Liver (tissue), 9 donors: ENCODE data around the gene SIRT7. TPM values are rescaled to one million over a fixed set of nuclear protein-coding genes. Genes with fewer than 3 reads are reported as not detected.
A peak's percentile ranks its signal among the peaks of the same experiment; 100 is the strongest.

Source experiments
- DNase-seq: peaks from one replicate; pipeline ENCODE4 v3.0.0-alpha.2; 2017; ENCODE audit warnings: low spot score
- H3K27ac ChIP-seq, 2 donors: one replicate each; pipeline ENCODE4 v1.7.0; 2013; ENCODE audit warnings: inconsistent platforms in 2 of 2, low read length in 2 of 2, control low read depth in 1 of 2, low read depth in 1 of 2, mild to moderate bottlenecking in 1 of 2
- H3K27me3 ChIP-seq, 4 donors: one replicate each; pipeline versions ENCODE4 v1.6.1 to v1.7.0; 2013; ENCODE audit warnings: low read length in 3 of 4, inconsistent platforms in 1 of 4, mild to moderate bottlenecking in 1 of 4, moderate library complexity in 1 of 4; ENCODE audit not compliant: control insufficient read depth in 4 of 4, insufficient read depth in 4 of 4
- H3K36me3 ChIP-seq, 4 donors: one replicate each; pipeline versions ENCODE4 v1.6.1 to v1.7.0; 2013; ENCODE audit warnings: low read length in 3 of 4, mild to moderate bottlenecking in 3 of 4, low read depth in 1 of 4, moderate library complexity in 1 of 4; ENCODE audit not compliant: control insufficient read depth in 4 of 4, insufficient read depth in 3 of 4
- H3K4me1 ChIP-seq, 4 donors: one replicate each; pipeline versions ENCODE4 v1.6.1 to v1.7.0; 2013; ENCODE audit warnings: low read length in 3 of 4, mild to moderate bottlenecking in 3 of 4, moderate library complexity in 1 of 4; ENCODE audit not compliant: control insufficient read depth in 4 of 4, insufficient read depth in 4 of 4
- H3K4me3 ChIP-seq, 3 donors: one replicate each; pipeline versions ENCODE4 v1.6.1 to v1.7.0; 2013; ENCODE audit warnings: low read length in 3 of 3, control low read depth in 1 of 3, low read depth in 1 of 3, mild to moderate bottlenecking in 1 of 3
- H3K9ac ChIP-seq, 2 donors: one replicate each; pipeline ENCODE4 v1.7.0; 2013; ENCODE audit warnings: low read length in 2 of 2, mild to moderate bottlenecking in 2 of 2, moderate library complexity in 2 of 2, control low read depth in 1 of 2, low read depth in 1 of 2
- H3K9me3 ChIP-seq, 4 donors: one replicate each; pipeline versions ENCODE4 v1.6.1 to v1.7.0; 2013; ENCODE audit warnings: low read length in 3 of 4; ENCODE audit not compliant: control insufficient read depth in 4 of 4
- ATF3 ChIP-seq: IDR thresholded peaks from 2 replicates; pipeline ENCODE4 v1.6.1; 2016; ENCODE audit warnings: antibody characterized with exemption
- EGR1 ChIP-seq, 2 donors: IDR thresholded peaks; 2 replicates each; pipeline ENCODE4 v1.6.1; 2016 to 2018; ENCODE audit warnings: antibody characterized with exemption in 2 of 2, low read depth in 2 of 2
- GABPA ChIP-seq, 2 donors: IDR thresholded peaks in 1 of 2; conservative IDR thresholded peaks in 1 of 2; 2 replicates each; pipeline ENCODE4 v1.6.1; 2016; ENCODE audit warnings: antibody characterized with exemption in 2 of 2, mild to moderate bottlenecking in 1 of 2, moderate library complexity in 1 of 2
- HNF4A ChIP-seq, 2 donors: conservative IDR thresholded peaks; 2 replicates each; pipeline ENCODE4 v1.6.1; 2016; ENCODE audit warnings: antibody characterized with exemption in 2 of 2, mild to moderate bottlenecking in 2 of 2
- HNF4G ChIP-seq: IDR thresholded peaks from 2 replicates; pipeline ENCODE4 v1.6.1; 2016; ENCODE audit warnings: antibody characterized with exemption
- JUND ChIP-seq, 2 donors: IDR thresholded peaks; 2 replicates each; pipeline ENCODE4 v1.6.1; 2016; ENCODE audit warnings: antibody characterized with exemption in 2 of 2
- MAX ChIP-seq: IDR thresholded peaks from 2 replicates; pipeline ENCODE4 v1.6.1; 2016; ENCODE audit warnings: antibody characterized with exemption
- NR2F2 ChIP-seq: IDR thresholded peaks from 2 replicates; pipeline ENCODE4 v1.6.1; 2016; ENCODE audit warnings: antibody characterized with exemption
- RAD21 ChIP-seq, 2 donors: IDR thresholded peaks; 2 replicates each; pipeline ENCODE4 v1.6.1; 2016; ENCODE audit warnings: antibody characterized with exemption in 2 of 2, mild to moderate bottlenecking in 2 of 2
- REST ChIP-seq: IDR thresholded peaks from 2 replicates; pipeline ENCODE4 v1.6.1; 2016; ENCODE audit warnings: antibody characterized with exemption, mild to moderate bottlenecking
- RXRA ChIP-seq, 2 donors: IDR thresholded peaks; 2 replicates each; pipeline ENCODE4 v1.6.1; 2017 to 2018; ENCODE audit warnings: antibody characterized with exemption in 2 of 2, mild to moderate bottlenecking in 1 of 2
- SP1 ChIP-seq: IDR thresholded peaks from 2 replicates; pipeline ENCODE4 v1.6.1; 2018; ENCODE audit warnings: antibody characterized with exemption, mild to moderate bottlenecking
- TAF1 ChIP-seq: conservative IDR thresholded peaks from 2 replicates; pipeline ENCODE4 v1.6.1; 2016; ENCODE audit warnings: antibody characterized with exemption, mild to moderate bottlenecking
- YY1 ChIP-seq: IDR thresholded peaks from 2 replicates; pipeline ENCODE4 v1.6.1; 2016; ENCODE audit warnings: antibody characterized with exemption, mild to moderate bottlenecking
- ZBTB33 ChIP-seq: IDR thresholded peaks from 2 replicates; pipeline ENCODE4 v1.6.1; 2016; ENCODE audit warnings: antibody characterized with exemption
- WGBS: extraction: QIAGEN DNeasy Blood & Tissue Kit; methylation state at CpG from one replicate; pipeline ENCODE4 v1.1.7; 2013; 5-methylcytosine and 5-hydroxymethylcytosine counted together
- polyA plus RNA-seq, 2 donors: library from polyadenylated mRNA; stranded (reverse) in 1 of 2; unstranded in 1 of 2; fragments of 200-250 nt in 1 of 2; fragments of >200 nt in 1 of 2; fragmentation: Nextera tagmentation in 1 of 2; extraction: Ambion mirVana in 1 of 2; gene quantifications; one replicate each; pipeline versions ENCODE4 v1.2.1 to v1.2.3, GENCODE V29; 2013 to 2015
- total RNA-seq, 2 donors: library from RNA; depleted of rRNA; stranded (reverse); fragments of >200 nt; gene quantifications; one replicate each; pipeline ENCODE4 v1.2.3, GENCODE V29; 2014
- donor health status: healthy.
- donor health status: healthy.
- donor health status: healthy.
- donor health status: healthy.
- donor health status: healthy.

SIRT7 gene
- total and polyA plus RNA-seq, 4 donors: 7.1 to 16.5 (median 11.5) TPM

GRCh38 chr17:81867991-81868673 lies 49.8 kb downstream of the SIRT7 start:
- TF ChIP-seq HNF4A (conservative IDR thresholded peaks at IDR 0.05) (no peak), ATF3 (no peak), EGR1 (IDR thresholded peaks at IDR 0.05; ENCODE audit: low read depth in 2 of 2) (peak in 1 of 2 donors; percentile 2), SP1 (no peak), REST (no peak), GABPA (IDR thresholded peaks at IDR 0.05 in 1 of 2, conservative IDR thresholded peaks at IDR 0.05 in 1 of 2) (no peak), RAD21 (IDR thresholded peaks at IDR 0.05) (no peak)
- Histone ChIP-seq H3K9me3 (no peaks in the 10 kb centered on the region), H3K9ac (no peak overlapping the region), H3K27ac (peak overlapping the region; percentile 92 to 95), H3K4me1 (peaks cover 21 to 76% (median 53%) of the 10 kb centered on the region in 4 donors), H3K36me3 (peaks cover 0 to 6% (median 2%) of the 10 kb centered on the region in 4 donors), H3K4me3 (no peak overlapping the region), H3K27me3 (no peaks in the 10 kb centered on the region)
- 38% methylated on average over 28 of the region's 28 CpGs for WGBS
- no peak for DNase-seq

GRCh38 chr17:81867170-81867990 lies 50.6 kb downstream of the SIRT7 start:
- no peak overlapping the region for H3K9ac ChIP-seq
- TF ChIP-seq REST: no peak
- TF ChIP-seq HNF4A (conservative IDR thresholded peaks at IDR 0.05): peak in 1 of 2 donors; percentile 25
- no peak for TF ChIP-seq JUND (IDR thresholded peaks at IDR 0.05)
- no peak for TF ChIP-seq ZBTB33
- no peak for TF ChIP-seq NR2F2
- TF ChIP-seq TAF1: no peak
- no peak for TF ChIP-seq HNF4G
- TF ChIP-seq EGR1 (IDR thresholded peaks at IDR 0.05; ENCODE audit: low read depth in 2 of 2): peak in 1 of 2 donors; percentile 39
- no peak for TF ChIP-seq RAD21 (IDR thresholded peaks at IDR 0.05)
- no peak for TF ChIP-seq ATF3
- peak; percentile 16 for TF ChIP-seq MAX
- TF ChIP-seq RXRA (IDR thresholded peaks at IDR 0.05): peak; percentile 13 to 36
- TF ChIP-seq GABPA (IDR thresholded peaks at IDR 0.05 in 1 of 2, conservative IDR thresholded peaks at IDR 0.05 in 1 of 2): no peak
- no peak for TF ChIP-seq YY1
- TF ChIP-seq SP1: no peak
- no peaks in the 10 kb centered on the region for H3K9me3 ChIP-seq
- no peak overlapping the region for H3K4me3 ChIP-seq
- WGBS: 41% methylated on average over 23 of the region's 23 CpGs
- H3K36me3 ChIP-seq: peaks cover 0 to 6% (median 2%) of the 10 kb centered on the region in 4 donors
- peaks cover 20 to 80% (median 58%) of the 10 kb centered on the region in 4 donors for H3K4me1 ChIP-seq
- peak overlapping the region; percentile 92 to 95 for H3K27ac ChIP-seq
- no peak for DNase-seq
- H3K27me3 ChIP-seq: no peaks in the 10 kb centered on the region
